ENCODE data around the gene CDKN1B.

DNA sequence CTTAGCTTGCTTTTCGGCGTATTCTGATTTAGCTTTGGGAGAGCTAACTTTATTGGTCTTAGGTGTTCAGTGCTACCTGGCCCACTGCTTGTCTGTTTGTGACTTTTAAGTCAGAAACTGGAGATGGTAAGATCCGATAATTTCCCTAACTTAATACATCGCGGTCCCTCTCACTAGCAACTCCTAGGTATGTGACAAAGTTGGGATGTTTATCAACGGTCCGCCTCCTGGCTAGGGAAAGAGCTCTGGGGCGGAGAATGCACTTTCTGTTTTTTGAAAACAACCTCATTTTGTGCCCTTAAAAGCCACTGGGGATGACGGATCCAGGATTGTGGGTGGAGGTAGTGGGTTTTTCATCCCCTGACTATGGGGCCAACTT is 1.2 kb downstream of the CDKN1B start:
- TF ChIP-seq, protein P1, sequence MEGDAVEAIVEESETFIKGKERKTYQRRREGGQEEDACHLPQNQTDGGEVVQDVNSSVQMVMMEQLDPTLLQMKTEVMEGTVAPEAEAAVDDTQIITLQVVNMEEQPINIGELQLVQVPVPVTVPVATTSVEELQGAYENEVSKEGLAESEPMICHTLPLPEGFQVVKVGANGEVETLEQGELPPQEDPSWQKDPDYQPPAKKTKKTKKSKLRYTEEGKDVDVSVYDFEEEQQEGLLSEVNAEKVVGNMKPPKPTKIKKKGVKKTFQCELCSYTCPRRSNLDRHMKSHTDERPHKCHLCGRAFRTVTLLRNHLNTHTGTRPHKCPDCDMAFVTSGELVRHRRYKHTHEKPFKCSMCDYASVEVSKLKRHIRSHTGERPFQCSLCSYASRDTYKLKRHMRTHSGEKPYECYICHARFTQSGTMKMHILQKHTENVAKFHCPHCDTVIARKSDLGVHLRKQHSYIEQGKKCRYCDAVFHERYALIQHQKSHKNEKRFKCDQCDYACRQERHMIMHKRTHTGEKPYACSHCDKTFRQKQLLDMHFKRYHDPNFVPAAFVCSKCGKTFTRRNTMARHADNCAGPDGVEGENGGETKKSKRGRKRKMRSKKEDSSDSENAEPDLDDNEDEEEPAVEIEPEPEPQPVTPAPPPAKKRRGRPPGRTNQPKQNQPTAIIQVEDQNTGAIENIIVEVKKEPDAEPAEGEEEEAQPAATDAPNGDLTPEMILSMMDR (IDR thresholded peaks at IDR 0.05; ENCODE audit: low read length): no peak
- TF ChIP-seq EZH2 (IDR thresholded peaks at IDR 0.05; ENCODE audit: borderline replicate concordance, low read length): no peak
